ENCODE data around the gene CPXM2.

Gene CPXM2

GRCh38 chr10:123704076-123704475 is 187.5 kb downstream of the CPXM2 start:
- no peak for DNase-seq (ENCODE audit: low read depth in 2 of 2, low spot score in 1 of 2)

- DNase-seq (ENCODE audit: low read depth in 2 of 2, low spot score in 1 of 2) = no peak
These were observed 188.3 kb downstream of the CPXM2 start for GRCh38 chr10:123703195-123703790.
